ENCODE measurements around the gene TALDO1. TPM values are rescaled to one million over a fixed set of nuclear protein-coding genes. Genes with fewer than 3 reads are reported as not detected.
A peak's percentile ranks its signal among the peaks of the same experiment; 100 is the strongest.

TALDO1 gene
- total and polyA plus RNA-seq, 2 of the 8 experiments (the other 6 are each of a cell fraction or from before 2014, with no cell fraction given): 265 to 308 TPM

DNA sequence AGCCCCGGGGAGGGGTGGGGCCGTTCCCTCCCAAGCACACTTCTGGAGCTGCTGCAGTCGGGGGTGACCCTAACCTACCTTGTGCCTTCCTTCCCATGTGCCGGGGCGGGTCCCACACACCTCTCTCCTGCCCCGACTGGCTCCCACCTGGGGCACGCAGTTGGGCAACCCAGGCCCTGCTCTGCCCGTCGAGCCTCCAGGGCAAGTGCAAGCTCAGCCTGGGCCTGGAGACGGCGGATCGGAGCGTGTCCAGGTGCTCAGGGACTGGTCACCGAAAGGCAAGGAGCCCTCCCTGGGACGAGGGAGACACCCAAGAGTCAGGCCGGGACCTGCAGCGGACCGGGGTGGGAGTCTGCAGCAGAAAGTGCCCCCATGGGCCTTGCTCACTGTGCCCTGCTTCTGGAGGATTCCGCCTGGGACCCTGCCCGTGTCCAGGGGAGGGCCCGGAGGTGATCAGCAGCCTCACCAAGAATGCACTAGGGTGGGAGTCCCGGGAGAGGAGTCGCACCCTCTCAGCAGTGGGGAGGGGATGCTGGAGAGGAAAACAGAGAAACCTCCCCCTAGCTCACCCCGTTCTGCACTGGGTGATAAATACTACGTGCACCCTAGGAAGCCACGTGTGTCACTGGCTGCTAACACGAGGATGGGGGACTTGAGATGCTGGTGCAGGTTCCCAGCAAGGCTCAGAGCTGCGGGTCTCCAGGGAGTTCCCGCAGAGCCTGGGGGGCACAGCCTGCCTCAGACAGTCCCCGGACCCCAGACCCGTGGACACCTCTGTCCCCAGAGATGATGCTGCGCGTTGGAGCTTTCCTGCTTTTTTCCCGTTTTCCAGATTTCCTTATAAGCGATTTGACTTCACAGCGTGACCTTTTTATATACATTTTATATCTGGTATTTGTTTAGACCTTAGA, 35.3 kb downstream of the TALDO1 start:
- H2AK5ac ChIP-seq (ENCODE audit: low read depth, low read length): no peak overlapping the region
- 0 out of 2 replicates have a peak overlapping the region, but pooled peaks have one; percentile 0 for H2BK5ac ChIP-seq (ENCODE audit: low read depth, low read length)
- H3K4me3 ChIP-seq (ENCODE audit: extremely low read depth in 1 of 4, insufficient read depth in 2 of 4, low read depth in 3 of 4, low read length in 4 of 4): 0 out of 8 replicates have a peak overlapping the region, but pooled peaks of 1 of the 4 experiments have one; percentile 31
- 0 out of 2 replicates have a peak overlapping the region, but pooled peaks have one; percentile 72 for H2BK15ac ChIP-seq (ENCODE audit: low read length)
- no peak overlapping the region for H2BK20ac ChIP-seq (ENCODE audit: low read length)
- no peak overlapping the region for H2AFZ ChIP-seq (ENCODE audit: low read length)
- H3K18ac ChIP-seq (ENCODE audit: extremely low read depth, low read length): no peak overlapping the region; the same call in 1 of the 2 replicates
- no peak overlapping the region for H3K14ac ChIP-seq (ENCODE audit: insufficient read length)
- peak overlapping the region; percentile 47 for H4K5ac ChIP-seq (ENCODE audit: insufficient read length, low read depth, low read length)
- H4K8ac ChIP-seq (ENCODE audit: extremely low read depth, insufficient read depth, low read length): peak overlapping the region; percentile 60
- TF ChIP-seq TEAD4 (IDR thresholded peaks at IDR 0.05; ENCODE audit: low read depth, low read length): no peak
- TF ChIP-seq, protein P1, sequence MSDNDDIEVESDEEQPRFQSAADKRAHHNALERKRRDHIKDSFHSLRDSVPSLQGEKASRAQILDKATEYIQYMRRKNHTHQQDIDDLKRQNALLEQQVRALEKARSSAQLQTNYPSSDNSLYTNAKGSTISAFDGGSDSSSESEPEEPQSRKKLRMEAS (IDR thresholded peaks at IDR 0.05): peak; percentile 3; the same call in 1 of the 2 replicates
- no peak overlapping the region for H3K27ac ChIP-seq (ENCODE audit: low read depth, low read length)
- H3K23ac ChIP-seq (ENCODE audit: insufficient read length): no peak overlapping the region
- H2BK120ac ChIP-seq (replicated peaks; ENCODE audit: low read depth, low read length): no peak overlapping the region
- H3K9ac ChIP-seq (replicated peaks in 1 of 4; ENCODE audit: extremely low read depth in 1 of 4, low read depth in 3 of 4, low read length in 3 of 4): no peak overlapping the region
- no peak overlapping the region for H3K56ac ChIP-seq (replicated peaks; ENCODE audit: insufficient read length, low read depth, low read length)
- peaks cover 0 to 21% (median 13%) of the 10 kb centered on the region in 4 experiments; a peak in 5 of 7 replicates for H3K4me1 ChIP-seq (replicated peaks in 1 of 4; ENCODE audit: control insufficient read depth in 3 of 4, insufficient read depth in 4 of 4, low read length in 3 of 4)
- peak overlapping the region; percentile 4 to 10; a peak in 1 of 4 replicates for H3K4me2 ChIP-seq (ENCODE audit: insufficient read depth in 1 of 2, low read depth in 2 of 2, low read length in 2 of 2)
- DNase-seq (ENCODE audit: low read depth in 1 of 2, low spot score in 2 of 2): no peak
- peaks cover 0 to 2% of the 10 kb centered on the region in 2 experiments; a peak in 1 of 4 replicates for H3K79me2 ChIP-seq (ENCODE audit: control insufficient read depth in 1 of 2, insufficient read depth in 2 of 2, low read length in 2 of 2)
- H3K4ac ChIP-seq (replicated peaks; ENCODE audit: insufficient read length, low read depth, low read length): no peak overlapping the region
- ChIA-PET POLR2A (ENCODE audit: partially characterized antibody) (interaction anchor here (0.6 to 35.3 kb wide), 15 partner anchors 8 to 213 kb away, joined by 3 to 636 read pairs (median 4); partner anchors contain the start of genes PIDD1, PNPLA2, RPLP2 and SLC25A22), CTCF (ENCODE audit: partially characterized antibody) (interaction anchor here (0.9 to 2.9 kb wide), 10 partner anchors 9 to 110 kb away, joined by 3 to 14 read pairs (median 4); no protein-coding TSS in a partner anchor)
- peaks cover 2 to 20% of the 10 kb centered on the region in 2 experiments for H4K20me1 ChIP-seq (replicated peaks in 1 of 2; ENCODE audit: control insufficient read depth in 1 of 2, insufficient read depth in 2 of 2, low read length in 2 of 2)
- H4K91ac ChIP-seq (replicated peaks; ENCODE audit: insufficient read length, low read length): peak overlapping the region; percentile 81
- peaks cover 0 to 3% (median 0%) of the 10 kb centered on the region in 4 experiments; a peak in 2 of 8 replicates for H3K36me3 ChIP-seq (ENCODE audit: control insufficient read depth in 2 of 4, insufficient read depth in 4 of 4, low read length in 3 of 4)
- 78% methylated on average over 35 of the region's 36 CpGs; no CpG with 5 or more reads in 1 of the 2 experiments for WGBS, 2 experiments (ENCODE audit: extremely low coverage in 1 of 2, insufficient coverage in 1 of 2, insufficient read length in 1 of 2, insufficient replicate concordance in 2 of 2, low coverage in 1 of 2, low lambda C conversion rate in 2 of 2, missing lambda C conversion rate in 1 of 2)
- peak overlapping the region; percentile 19; the same call in 1 of the 2 replicates for H2BK12ac ChIP-seq (ENCODE audit: low read depth, low read length)
- H3K23me2 ChIP-seq (ENCODE audit: low read depth, low read length): peaks cover 8% of the 10 kb centered on the region; the same call in 1 of the 2 replicates
- H3K79me1 ChIP-seq (ENCODE audit: low read depth, low read length): no peaks in the 10 kb centered on the region; the same call in 1 of the 2 replicates
- H3K9me3 ChIP-seq (ENCODE audit: insufficient read depth in 2 of 2, low read depth in 1 of 2, low read length in 1 of 2): no peaks in the 10 kb centered on the region
- no peak for FAIRE-seq
- H3K27me3 ChIP-seq (replicated peaks in 1 of 4; ENCODE audit: control insufficient read depth in 3 of 4, extremely low read depth in 1 of 4, insufficient read depth in 3 of 4, low read length in 3 of 4): no peaks in the 10 kb centered on the region; a peak in 1 of 7 replicates

All from H1 (cell line).